GM12878 (cell line): ENCODE measurements around the gene HAUS7. TPM values are rescaled to one million over a fixed set of nuclear protein-coding genes. Genes with fewer than 3 reads are reported as not detected.

Source experiments
- ATAC-seq: fragments of 200-7000 bp; cut with Tn5 transposase; 3 replicates; pipeline ENCODE4 v1.9.1; 2020; ENCODE audit warnings: mild to moderate bottlenecking, moderate library complexity
- BruUV-seq: library from RNA; stranded (reverse); fragments of 400-500 nt; replicated peaks from 2 replicates; lab custom pipeline; 2021; lab: Mats Ljungman, UMichigan
- CTCF ChIA-PET: fragments of 300-600 bp; sonication (Branson Sonifier 250); formaldehyde crosslinking; extraction: SDS; loops from one replicate; lab custom pipeline; 2021; ENCODE audit warnings: inconsistent platforms; lab: Yijun Ruan, JAX
- POLR2A ChIA-PET: fragments of 350-600 bp; formaldehyde crosslinking; extraction: SDS; loops from one replicate; lab custom pipeline; 2021; ENCODE audit warnings: inconsistent platforms; lab: Charles Lee
- RAD21 ChIA-PET: fragments of 300-600 bp; sonication (Branson Sonifier 250); formaldehyde crosslinking; loops from one replicate; lab custom pipeline; 2023; ENCODE audit warnings: antibody characterized with exemption; ENCODE audit not compliant: unreplicated experiment; lab: Charles Lee
- SMC1A ChIA-PET: fragments of 300-600 bp; sonication (Branson Sonifier 250); formaldehyde crosslinking; loops from one replicate; lab custom pipeline; 2023; ENCODE audit not compliant: unreplicated experiment, uncharacterized antibody; lab: Charles Lee
- DNase-seq: peaks from one replicate; pipeline ENCODE4 v3.0.0-alpha.2; 2011; ENCODE audit warnings: low read depth, low spot score
- FAIRE-seq: peaks from 3 replicates; lab custom pipeline; 2011; peaks lifted over from hg19 to GRCh38; lab: Jason Lieb, UNC
- H2AFZ ChIP-seq: 2 replicates; pipeline ENCODE4 v1.6.0; 2011; ENCODE audit warnings: low read depth, low read length, control low read depth; ENCODE audit not compliant: control insufficient read depth
- H3K27ac ChIP-seq: 2 replicates; pipeline ENCODE4 v1.5.1; 2011; ENCODE audit warnings: control low read depth; ENCODE audit not compliant: control insufficient read depth, insufficient read depth
- H3K27me3 ChIP-seq, 2 experiments: replicated peaks in 1 of 2; 2 replicates each; pipeline versions ENCODE4 v1.6.0 to v1.6.1; 2011; ENCODE audit warnings: low read length in 1 of 2; ENCODE audit not compliant: control insufficient read depth in 2 of 2, insufficient read depth in 2 of 2
- H3K36me3 ChIP-seq, 2 experiments: 2 replicates each; pipeline ENCODE4 v1.5.1; 2011; ENCODE audit warnings: low read length in 1 of 2; ENCODE audit not compliant: control insufficient read depth in 2 of 2, insufficient read depth in 2 of 2
- H3K4me1 ChIP-seq: 2 replicates; pipeline ENCODE4 v1.6.1; 2011; ENCODE audit warnings: mild to moderate bottlenecking, low read length, moderate library complexity, mixed read lengths; ENCODE audit not compliant: control insufficient read depth, insufficient read depth
- H3K4me2 ChIP-seq: 2 replicates; pipeline ENCODE4 v1.6.0; 2011; ENCODE audit warnings: control low read depth; ENCODE audit not compliant: control insufficient read depth, insufficient read depth
- H3K4me3 ChIP-seq: fragments of 200-600 bp; sonication (generic); 2 replicates; pipeline ENCODE4 v1.5.1; 2016
- H3K79me2 ChIP-seq: 2 replicates; pipeline ENCODE4 v1.6.0; 2011; ENCODE audit warnings: low read length; ENCODE audit not compliant: control insufficient read depth, insufficient read depth
- H3K9ac ChIP-seq: 2 replicates; pipeline ENCODE4 v1.8.0; 2011; ENCODE audit warnings: low read length, control low read depth, mixed read lengths; ENCODE audit not compliant: control insufficient read depth, insufficient read depth
- H3K9me3 ChIP-seq: replicated peaks from 3 replicates; pipeline ENCODE4 v1.5.1; 2011; ENCODE audit warnings: mild to moderate bottlenecking, low read length; ENCODE audit not compliant: control insufficient read depth, insufficient read depth
- H4K20me1 ChIP-seq: 2 replicates; pipeline ENCODE4 v1.6.0; 2011; ENCODE audit not compliant: control insufficient read depth, insufficient read depth
- BMI1 ChIP-seq: fragments of 450-650 bp; IDR thresholded peaks from 2 replicates; pipeline ENCODE4 v1.6.1; 2016; ENCODE audit warnings: mild to moderate bottlenecking, moderate library complexity, borderline replicate concordance
- CBX3 ChIP-seq: fragments of 200-600 bp; sonication (generic); IDR thresholded peaks from 2 replicates; pipeline ENCODE4 v1.6.1; 2016; ENCODE audit warnings: low read depth, borderline replicate concordance
- CEBPZ ChIP-seq: fragments of 150-350 bp; IDR thresholded peaks from 2 replicates; pipeline ENCODE4 v1.6.1; 2016; ENCODE audit warnings: low read depth, low read length
- HDAC2 ChIP-seq: fragments of 200-600 bp; sonication (generic); IDR thresholded peaks from 2 replicates; pipeline ENCODE4 v1.6.1; 2017
- IRF3 ChIP-seq: fragments of 450-650 bp; IDR thresholded peaks from 2 replicates; pipeline ENCODE4 v1.6.1; 2014; ENCODE audit warnings: mild to moderate bottlenecking
- MEF2B ChIP-seq: fragments of 450-650 bp; IDR thresholded peaks from 2 replicates; pipeline ENCODE4 v1.6.1; 2018; ENCODE audit warnings: mild to moderate bottlenecking, moderate library complexity; ENCODE audit not compliant: partially characterized antibody, poor library complexity, severe bottlenecking
- RELA ChIP-seq: fragments of 450-650 bp; IDR thresholded peaks from 2 replicates; pipeline ENCODE4 v1.8.0; 2014; ENCODE audit warnings: borderline replicate concordance; ENCODE audit not compliant: partially characterized antibody
- YY1 ChIP-seq: IDR thresholded peaks from 2 replicates; pipeline ENCODE4 v1.6.1; 2011; ENCODE audit warnings: low read depth, mild to moderate bottlenecking, low read length
- ZBTB33 ChIP-seq: fragments of 450-650 bp; IDR thresholded peaks from 2 replicates; pipeline ENCODE4 v1.6.1; 2017; ENCODE audit warnings: mild to moderate bottlenecking
- ZNF592 ChIP-seq: fragments of 450-650 bp; IDR thresholded peaks from 2 replicates; pipeline ENCODE4 v1.6.1; 2017; ENCODE audit warnings: mild to moderate bottlenecking, moderate library complexity
- WGBS: methylation state at CpG from one replicate; pipeline ENCODE4 v1.1.6; 2016; ENCODE audit warnings: low lambda C conversion rate; ENCODE audit not compliant: insufficient replicate concordance, insufficient coverage; ENCODE audit errors: missing lambda C conversion rate; 5-methylcytosine and 5-hydroxymethylcytosine counted together
- in situ Hi-C: fragments of 300-500 bp; cut with MboI; formaldehyde crosslinking; loops from 9 replicates; pipeline ENCODE4 v1.14.3; 2018; ENCODE audit warnings: mixed read lengths
- intact Hi-C: fragments of 100-400 bp; cut with micrococcal nuclease; formaldehyde crosslinking; loops from one replicate; pipeline ENCODE4 v1.14.2; 2022; ENCODE audit not compliant: unreplicated experiment
- polyA plus RNA-seq, 11 experiments: library from polyadenylated mRNA; depleted of rRNA in 4 of 11; unstranded in 6 of 11; stranded (reverse) in 5 of 11; fragments of >200 nt; fragmentation: Nextera tagmentation in 4 of 11; fragmentation: Illumina TruSeq in 1 of 11; extraction: Ambion mirVana in 4 of 11; extraction: Trizol in 1 of 11; gene quantifications; 1 replicate in 1 of 11; 2 replicates in 10 of 11; pipeline versions ENCODE4 v1.2.1 to v1.2.3, GENCODE V29; 2011 to 2016; ENCODE audit warnings: inconsistent platforms in 2 of 11, missing spikeins in 2 of 11, low read depth in 1 of 11
- total RNA-seq, 4 experiments: library from RNA; depleted of rRNA in 3 of 4; stranded (reverse); fragments of >200 nt in 3 of 4; fragmentation: Illumina TruSeq in 1 of 4; extraction: Trizol in 1 of 4; gene quantifications; 2 replicates each; pipeline versions ENCODE4 v1.2.1 to v1.2.3, GENCODE V29; 2013 to 2021

Gene HAUS7
- total and polyA plus RNA-seq, 10 of the 15 experiments (the other 5 are each of a cell fraction or from before 2014, with no cell fraction given) = 6.7 to 63.3 (median 24.1) TPM

GRCh38 chrX:153445106-153445855, 25.1 kb downstream of the HAUS7 start (continued):
- TF ChIP-seq CBX3 = no peak

GRCh38 chrX:153444333-153445011, 25.9 kb downstream of the HAUS7 start:
- CTCF ChIA-PET = no interaction called here
- TF ChIP-seq IRF3 (no peak), MEF2B (no peak), ZBTB33 (no peak), ZNF592 (no peak), BMI1 (no peak), YY1 (no peak), RELA (no peak), CEBPZ (no peak), HDAC2 (no peak)

More at GRCh38 chrX:153444333-153445011, 25.9 kb downstream of the HAUS7 start:
- DNase-seq (no peak), FAIRE-seq (no peak), ATAC-seq (no peak)
- ChIA-PET RAD21 (no interaction called here), POLR2A (no interaction called here), SMC1A (no interaction called here)
- Histone ChIP-seq H2AFZ (no peak overlapping the region), H3K36me3 (no peaks in the 10 kb centered on the region), H3K27ac (no peak overlapping the region), H4K20me1 (no peaks in the 10 kb centered on the region), H3K4me3 (no peak overlapping the region), H3K9ac (no peak overlapping the region), H3K79me2 (no peaks in the 10 kb centered on the region), H3K27me3 (no peaks in the 10 kb centered on the region), H3K9me3 (no peaks in the 10 kb centered on the region; the same call in 2 of the 3 replicates), H3K4me2 (no peak overlapping the region), H3K4me1 (no peaks in the 10 kb centered on the region)
- in situ Hi-C loops (no loop called here), intact Hi-C loops (no loop called here)
- BruUV-seq = no TSS peak
- 83% methylated on average over 37 of the region's 37 CpGs for WGBS
